Measurements from ENCODE around the gene WNT1.

- TF ChIP-seq CTCF (IDR thresholded peaks at IDR 0.05) (no peak), POLR2A (IDR thresholded peaks at IDR 0.05) (no peak)
Observed at GRCh38 chr12:48990552-48990951, 12.4 kb downstream of the WNT1 start.
